GM18870 (cell line): ENCODE results near the gene TARBP2.
"Not testable (repeated sequence)": the region's sequence is repeated elsewhere in the genome, so short reads cannot be mapped to it uniquely, and the experiment has no call there.

Source experiments
- ATAC-seq: cut with Tn5 transposase; IDR thresholded peaks from one replicate; pipeline ENCODE4 v1.9.1; 2021; ENCODE audit warnings: moderate library complexity; ENCODE audit not compliant: unreplicated experiment

The TARBP2 gene

GRCh38 chr12:53474077-53474476 is 27.0 kb upstream of the TARBP2 start:
- no peak for ATAC-seq

GRCh38 chr12:53474819-53475218 is 26.3 kb upstream of the TARBP2 start:
- no peak for ATAC-seq

DNA sequence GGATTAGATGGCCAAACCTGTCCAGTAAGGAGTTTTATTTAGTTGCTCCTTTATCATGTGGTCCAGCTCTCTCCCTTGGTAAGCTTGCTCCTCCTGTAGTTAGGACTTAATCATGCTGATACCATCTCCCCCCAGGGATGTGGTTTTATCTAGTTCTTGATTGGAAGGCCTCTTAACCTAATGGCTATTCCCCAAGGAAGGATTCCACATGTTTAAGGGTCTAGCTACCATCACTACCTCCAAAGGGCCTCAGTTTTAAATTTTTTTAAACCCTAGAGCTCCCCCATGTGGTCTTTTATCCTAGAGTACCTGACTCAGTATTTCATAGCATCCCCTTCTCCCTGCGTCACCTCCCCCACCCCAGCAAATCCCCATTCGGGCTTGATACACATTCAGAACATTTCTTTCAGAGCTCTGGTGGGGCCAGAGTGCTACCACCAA is 24.3 kb upstream of the TARBP2 start:
- no peak for ATAC-seq

- ATAC-seq: no peak
Measured at GRCh38 chr12:53478865-53479264, 22.2 kb upstream of the TARBP2 start.

DNA sequence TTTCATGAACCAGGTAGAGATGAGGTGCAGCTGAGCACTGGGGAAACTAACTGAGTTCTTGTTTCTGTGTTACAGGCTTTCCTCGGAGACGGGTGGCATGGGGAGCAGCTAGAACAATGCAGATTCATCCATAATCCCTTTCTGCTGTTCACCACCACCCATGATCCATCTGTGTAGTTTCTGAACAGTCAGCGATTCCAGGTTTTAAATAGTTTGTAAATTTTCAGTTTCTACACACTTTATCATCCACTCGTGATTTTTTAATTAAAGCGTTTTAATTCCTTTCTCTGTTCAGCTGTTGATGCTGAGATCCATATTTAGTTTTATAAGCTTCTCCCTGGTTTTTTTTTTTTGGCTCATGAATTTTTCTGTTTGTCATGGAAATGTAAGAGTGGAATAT is 21.8 kb upstream of the TARBP2 start:
- no peak for ATAC-seq

- no peak for ATAC-seq
Measured at GRCh38 chr12:53480491-53481442, 20.3 kb upstream of the TARBP2 start.

- not testable (repeated sequence) for ATAC-seq
Measured at GRCh38 chr12:53481458-53481857, 19.6 kb upstream of the TARBP2 start.

GRCh38 chr12:53481939-53482586 is 19.0 kb upstream of the TARBP2 start:
- no peak for ATAC-seq

DNA sequence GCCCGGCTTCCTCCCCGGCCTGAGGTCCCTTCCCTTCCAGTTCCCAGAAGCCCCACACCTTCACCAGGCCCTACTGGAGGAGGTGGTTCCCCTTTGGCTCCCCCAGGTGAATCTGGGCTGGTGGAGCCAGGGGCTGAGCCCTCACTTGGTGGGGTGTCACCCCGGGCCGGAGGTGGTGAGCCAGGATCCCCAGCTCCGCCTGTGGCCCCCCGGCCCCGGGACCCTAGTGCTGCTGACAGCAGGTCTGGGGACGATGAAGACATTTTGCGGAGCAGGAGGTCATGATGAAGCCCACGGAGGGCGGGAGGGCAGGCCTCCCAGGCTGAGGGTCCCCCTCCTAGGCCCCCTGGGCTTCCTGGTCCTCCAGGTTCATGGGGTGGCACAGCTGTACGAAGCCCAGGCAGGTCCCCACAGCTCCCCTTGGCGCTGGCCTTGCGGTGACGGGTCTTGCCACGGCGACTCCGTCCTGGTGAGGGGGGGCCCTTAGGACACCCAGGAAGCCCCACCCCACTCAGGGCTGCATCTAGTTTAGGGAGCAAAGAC is 18.4 kb upstream of the TARBP2 start:
- no peak for ATAC-seq

DNA sequence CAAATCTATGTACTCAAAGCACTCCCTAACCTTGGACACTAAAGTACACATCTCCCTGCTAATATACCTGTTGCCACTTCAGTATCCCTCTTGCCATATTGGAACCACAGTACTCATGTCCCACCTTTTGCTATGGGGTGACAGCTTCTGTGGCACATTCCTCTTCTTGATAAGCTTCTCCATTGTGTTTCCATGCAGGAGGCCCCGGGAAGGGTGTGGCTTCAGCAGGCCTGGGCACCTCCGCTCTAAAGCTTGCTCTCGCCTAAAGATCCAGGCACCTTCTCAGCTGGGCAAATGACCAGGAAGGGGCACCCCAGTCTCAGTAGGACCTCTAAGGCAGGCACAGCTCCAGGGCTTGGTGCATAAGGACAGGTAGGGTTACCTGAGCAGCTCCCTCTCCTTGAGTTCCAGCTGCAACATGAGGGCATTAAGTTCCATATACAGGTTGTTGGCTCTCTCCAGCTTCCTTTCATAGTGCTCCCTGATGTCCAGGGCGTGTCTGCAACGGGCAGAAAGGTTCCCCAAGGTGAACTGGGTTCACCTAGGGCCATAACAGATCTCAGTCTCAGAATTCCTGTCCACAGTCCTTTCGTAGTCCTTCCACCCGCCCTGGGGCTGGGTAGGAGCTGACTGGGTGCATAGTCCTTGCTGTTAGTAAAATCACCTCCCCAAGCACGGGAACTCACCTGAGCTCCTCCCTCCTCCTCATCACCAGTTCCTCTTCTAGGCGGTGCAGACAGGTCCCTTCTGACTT is 17.7 kb upstream of the TARBP2 start:
- no peak for ATAC-seq

- no peak for ATAC-seq
Measured at GRCh38 chr12:53483979-53484377, 17.1 kb upstream of the TARBP2 start.

- ATAC-seq: no peak
Measured at GRCh38 chr12:53484686-53485575, 16.2 kb upstream of the TARBP2 start.

DNA sequence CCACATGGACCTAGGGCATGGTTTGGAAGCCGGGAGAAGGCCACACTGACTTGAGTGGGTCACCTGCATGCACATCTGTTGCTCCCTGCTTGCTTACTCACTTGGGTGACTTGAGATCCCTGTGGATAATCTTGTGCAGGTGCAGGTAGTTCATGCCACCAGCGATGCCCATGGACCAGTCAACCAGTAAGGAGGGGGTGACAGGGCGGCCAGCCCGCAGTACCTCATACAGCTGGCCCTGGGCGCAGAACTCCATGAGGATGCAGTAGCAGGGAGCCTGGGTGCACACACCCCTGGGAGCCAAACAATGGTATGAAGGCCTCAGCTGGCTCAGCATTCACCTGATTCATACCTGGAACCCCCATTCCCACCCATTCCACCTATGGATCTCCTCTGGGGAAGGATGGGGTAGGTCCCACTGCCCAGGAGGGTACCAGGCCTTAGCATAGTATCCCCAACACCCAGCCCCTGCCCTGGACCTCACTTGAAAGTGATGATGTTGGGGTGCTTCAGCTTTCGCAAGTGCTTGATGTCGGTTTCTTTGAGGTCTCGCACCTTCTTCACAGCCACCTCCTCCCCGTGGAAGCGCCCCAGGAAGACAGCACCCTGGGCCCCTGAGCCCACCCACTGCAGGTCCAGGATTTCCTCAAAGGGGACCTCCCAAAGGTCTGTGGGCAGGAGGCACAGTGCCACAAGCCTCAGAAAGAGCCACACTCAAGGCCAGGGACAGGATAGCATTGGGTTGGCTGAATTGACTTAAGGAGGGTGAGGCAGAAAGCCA is 14.9 kb upstream of the TARBP2 start:
- ATAC-seq: no peak

DNA sequence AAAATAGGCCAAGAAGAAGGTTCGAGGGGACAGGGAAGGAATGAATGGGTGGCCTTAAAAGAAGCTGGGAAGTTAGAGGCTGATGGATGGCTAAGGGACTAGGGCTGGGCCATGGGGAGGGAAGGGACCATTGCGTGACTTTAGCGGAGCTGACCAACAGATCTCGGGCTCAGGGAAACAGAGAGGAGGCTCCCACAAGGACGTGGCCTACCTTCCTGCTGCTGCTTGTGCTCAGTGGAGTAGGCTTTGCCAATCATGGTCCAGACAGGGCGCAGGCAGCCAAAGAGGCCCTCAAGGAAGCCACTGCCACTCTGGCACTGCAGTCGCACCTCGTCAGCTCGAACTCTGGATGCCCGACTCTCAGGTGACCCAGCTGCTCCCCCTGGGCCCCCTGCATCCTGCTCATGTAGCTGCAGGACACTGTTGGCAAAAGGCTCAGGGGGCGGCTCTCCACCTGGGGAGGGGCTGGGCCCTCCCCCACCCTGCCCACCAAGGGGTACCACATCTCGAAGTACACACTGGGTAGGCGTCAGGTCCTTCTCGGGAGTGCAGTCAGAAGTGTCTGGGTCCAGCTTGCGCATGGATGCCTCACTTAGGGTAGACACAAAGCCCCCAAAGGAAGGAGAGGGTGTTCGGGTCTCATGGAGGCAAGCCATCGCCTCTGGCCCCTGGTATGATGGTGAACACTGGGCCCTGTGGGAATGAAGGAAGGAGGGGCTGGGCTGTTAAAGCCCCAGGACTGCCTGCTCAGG is 14.2 kb upstream of the TARBP2 start:
- ATAC-seq: no peak

DNA sequence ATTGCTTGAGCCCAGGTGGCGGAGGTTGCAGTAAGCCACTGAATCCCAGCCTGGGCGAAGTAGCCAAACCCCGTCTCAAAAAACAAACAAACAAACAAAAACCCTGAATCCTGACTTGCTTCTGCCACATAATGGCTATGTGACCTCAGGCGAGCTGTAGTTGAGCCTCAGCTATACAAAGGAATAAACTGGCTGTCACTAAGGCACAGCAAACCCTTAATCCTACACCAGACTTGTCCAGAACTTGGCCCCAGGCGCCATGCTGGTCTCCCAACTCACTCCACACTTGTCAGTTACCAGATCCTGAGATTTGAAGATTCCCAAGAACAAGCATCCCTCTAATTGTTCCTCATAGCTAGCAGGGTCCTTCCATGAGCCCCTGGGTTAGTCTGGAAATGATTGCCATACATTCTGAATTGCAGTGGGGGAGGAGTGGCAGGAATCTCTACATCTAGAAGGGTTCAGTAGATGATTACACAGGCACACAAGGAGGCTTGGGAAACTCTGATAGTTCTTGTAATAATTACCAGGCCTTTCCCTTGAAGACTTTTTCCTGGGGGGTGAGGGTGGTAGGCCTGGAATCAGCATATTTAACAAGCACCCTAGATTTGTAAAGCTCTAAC is 11.7 kb upstream of the TARBP2 start:
- no peak for ATAC-seq

- ATAC-seq: no peak
Measured at GRCh38 chr12:53492188-53492587, 8.9 kb upstream of the TARBP2 start.

DNA sequence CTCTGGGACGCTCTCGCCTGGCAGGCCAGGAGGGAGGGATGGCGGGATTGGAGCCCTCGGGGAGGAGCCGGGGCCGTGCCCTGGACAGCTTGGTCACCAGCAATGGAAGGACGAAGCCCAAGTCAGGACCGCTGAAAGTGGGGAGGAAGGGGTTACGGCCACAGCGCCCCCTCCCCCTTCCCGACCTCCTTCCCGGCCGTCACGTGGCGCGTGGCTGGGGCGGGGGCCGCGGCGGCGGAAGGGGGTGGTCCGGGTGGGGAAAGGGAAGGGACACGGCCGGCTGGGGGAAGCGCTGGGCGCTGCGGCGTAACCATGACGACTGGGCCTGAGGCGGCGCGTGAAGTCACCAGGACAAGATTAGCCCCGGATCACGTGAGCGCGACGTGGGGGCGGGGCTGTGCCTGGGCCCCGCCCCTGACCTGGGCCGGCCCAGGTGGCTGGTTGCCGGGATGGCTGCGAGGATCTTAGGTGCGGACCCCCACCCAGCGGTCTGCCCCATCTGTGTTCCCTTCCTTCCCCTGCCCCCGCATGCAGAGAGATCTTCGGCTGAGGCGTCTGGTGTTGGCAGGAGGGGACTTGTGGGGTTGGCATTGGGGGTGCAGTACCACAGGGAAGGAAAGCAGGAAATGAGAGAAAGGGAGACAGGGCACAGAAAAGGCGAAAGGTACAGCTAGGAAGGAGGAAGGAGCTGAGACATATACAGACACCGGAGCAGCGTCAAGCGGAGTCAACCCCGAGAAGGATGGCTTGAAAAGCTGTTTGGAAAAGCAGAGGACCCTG is 8.1 kb upstream of the TARBP2 start:
- ATAC-seq: no peak
